Ecto neural progenitor cell (in vitro differentiated cells): ENCODE results near the gene TMEM267.
"Not testable (repeated sequence)": the region's sequence is repeated elsewhere in the genome, so short reads cannot be mapped to it uniquely, and the experiment has no call there.

Experiments
- DNase-seq: peaks from one replicate; pipeline ENCODE4 v3.0.0-alpha.2; 2018; ENCODE audit warnings: low spot score

The TMEM267 gene

GRCh38 chr5:43402524-43403066, 81.1 kb downstream of the TMEM267 start:
- not testable (repeated sequence) for DNase-seq

- no peak for DNase-seq
Observed at GRCh38 chr5:43401827-43402226, 81.8 kb downstream of the TMEM267 start.

- DNase-seq, result no peak
Observed at GRCh38 chr5:43400082-43400481, 83.6 kb downstream of the TMEM267 start.

- DNase-seq, result no peak
Observed at GRCh38 chr5:43396762-43397304, 86.8 kb downstream of the TMEM267 start.
